Measurements from ENCODE around the gene STEAP4.

STEAP4 gene

GRCh38 chr7:88329532-88330463, 23.1 kb upstream of the STEAP4 start:
- TF ChIP-seq JUND (IDR thresholded peaks at IDR 0.05; ENCODE audit: low read depth): no peak
- DNase-seq (ENCODE audit: low read depth in 1 of 2, low spot score in 1 of 2): no peak
- in situ Hi-C loops (cut with HindIII; ENCODE audit: low pct_unique_long_range_greater_than_20kb, low sequenced_read_pairs): no loop called here

- no peak for DNase-seq (ENCODE audit: low read depth in 1 of 2, low spot score in 1 of 2)
- in situ Hi-C loops (cut with HindIII; ENCODE audit: low pct_unique_long_range_greater_than_20kb, low sequenced_read_pairs): no loop called here
- no peak for TF ChIP-seq JUND (IDR thresholded peaks at IDR 0.05; ENCODE audit: low read depth)
Measured at GRCh38 chr7:88328787-88329186, 22.1 kb upstream of the STEAP4 start.

GRCh38 chr7:88324699-88325098, 18.0 kb upstream of the STEAP4 start:
- no peak for TF ChIP-seq JUND (IDR thresholded peaks at IDR 0.05; ENCODE audit: low read depth)
- no peak for DNase-seq (ENCODE audit: low read depth in 1 of 2, low spot score in 1 of 2)
- in situ Hi-C loops (cut with HindIII; ENCODE audit: low pct_unique_long_range_greater_than_20kb, low sequenced_read_pairs): no loop called here

DNA sequence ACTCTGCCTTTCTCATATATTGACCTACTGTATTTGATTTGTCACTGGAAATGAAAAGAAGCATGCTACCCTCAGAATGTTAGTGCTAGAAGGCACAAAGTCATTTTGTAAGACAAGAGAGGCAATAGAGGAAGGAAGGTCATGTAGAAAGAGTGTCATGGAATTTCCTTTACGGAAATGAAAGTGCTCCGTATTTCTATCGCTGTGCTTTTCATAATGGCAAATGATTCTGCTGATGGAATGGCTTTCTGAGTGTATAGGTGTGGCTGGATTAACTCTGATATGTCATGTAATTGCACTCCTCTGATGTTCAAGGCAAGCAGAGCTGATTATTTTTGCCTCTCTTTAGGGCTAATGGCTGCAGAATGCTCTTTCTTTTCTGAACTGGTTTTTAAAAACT, 15.5 kb upstream of the STEAP4 start:
- no peak for TF ChIP-seq JUND (IDR thresholded peaks at IDR 0.05; ENCODE audit: low read depth)
- DNase-seq (ENCODE audit: low read depth in 1 of 2, low spot score in 1 of 2): no peak
- in situ Hi-C loops (cut with HindIII; ENCODE audit: low pct_unique_long_range_greater_than_20kb, low sequenced_read_pairs): no loop called here

- no peak for TF ChIP-seq JUND (IDR thresholded peaks at IDR 0.05; ENCODE audit: low read depth)
- DNase-seq (ENCODE audit: low read depth in 1 of 2, low spot score in 1 of 2): no peak
- in situ Hi-C loops (cut with HindIII; ENCODE audit: low pct_unique_long_range_greater_than_20kb, low sequenced_read_pairs): no loop called here
Measured at GRCh38 chr7:88321694-88322093, 15.0 kb upstream of the STEAP4 start.

DNA sequence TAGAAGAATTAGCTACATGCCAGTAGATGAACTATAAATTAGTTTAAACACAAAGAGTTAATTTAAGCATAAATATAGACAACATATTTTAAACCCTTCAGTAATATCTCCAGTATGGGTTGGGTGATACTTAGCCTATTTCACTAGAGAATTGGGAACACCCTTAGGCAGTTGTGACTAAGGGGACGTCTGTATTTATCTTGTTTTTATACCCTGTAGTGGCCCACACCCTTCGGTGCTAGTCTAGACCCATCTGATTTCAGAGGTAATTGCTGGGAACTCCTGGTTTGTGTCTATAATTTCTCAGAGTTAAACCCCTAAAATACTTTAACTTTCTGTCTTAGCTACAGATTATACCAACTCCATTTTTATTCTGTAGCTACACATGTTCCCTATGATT, 11.5 kb upstream of the STEAP4 start:
- DNase-seq (ENCODE audit: low read depth in 1 of 2, low spot score in 1 of 2): no peak
- no peak for TF ChIP-seq JUND (IDR thresholded peaks at IDR 0.05; ENCODE audit: low read depth)
- in situ Hi-C loops (cut with HindIII; ENCODE audit: low pct_unique_long_range_greater_than_20kb, low sequenced_read_pairs): no loop called here

DNA sequence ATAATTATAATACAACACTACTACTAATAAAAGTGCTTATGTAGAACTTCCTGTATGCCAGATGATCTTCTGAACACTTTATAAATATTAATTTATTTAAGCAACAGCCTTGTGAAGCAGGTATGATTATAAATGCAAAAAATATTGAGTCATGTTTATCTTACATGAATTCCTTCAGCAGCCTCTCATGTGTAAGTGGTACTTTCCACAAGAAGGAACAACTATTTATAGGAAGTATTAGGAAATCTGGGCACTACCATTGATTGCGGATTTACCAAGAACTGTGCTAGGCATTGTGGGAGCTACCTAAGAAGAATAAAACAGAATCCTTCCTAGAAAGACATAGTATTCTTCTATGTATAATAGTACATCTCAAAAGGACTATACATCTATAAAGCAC, 10.7 kb upstream of the STEAP4 start:
- no peak for TF ChIP-seq JUND (IDR thresholded peaks at IDR 0.05; ENCODE audit: low read depth)
- in situ Hi-C loops (cut with HindIII; ENCODE audit: low pct_unique_long_range_greater_than_20kb, low sequenced_read_pairs): no loop called here
- DNase-seq (ENCODE audit: low read depth in 1 of 2, low spot score in 1 of 2): no peak

DNA sequence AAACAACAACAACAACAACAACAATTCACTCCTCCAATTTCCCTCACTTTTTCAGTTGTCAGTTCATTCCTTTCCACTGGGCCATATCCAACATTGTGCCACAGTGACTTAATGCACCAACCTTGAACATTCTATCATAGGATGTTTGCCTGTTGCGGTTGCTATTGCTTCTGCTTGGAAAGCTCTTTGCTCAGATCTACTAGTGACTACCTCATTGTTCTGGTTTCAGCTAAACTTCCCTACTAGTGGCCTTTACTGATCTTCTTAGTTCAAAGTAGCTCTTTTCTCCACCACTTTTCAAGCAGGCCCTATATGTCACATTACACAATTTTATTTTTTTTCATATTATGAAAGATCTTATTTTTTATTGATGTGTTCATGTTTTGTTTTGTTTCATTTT, 9.8 kb upstream of the STEAP4 start:
- DNase-seq (ENCODE audit: low read depth in 1 of 2, low spot score in 1 of 2): no peak
- TF ChIP-seq JUND (IDR thresholded peaks at IDR 0.05; ENCODE audit: low read depth): no peak
- in situ Hi-C loops (cut with HindIII; ENCODE audit: low pct_unique_long_range_greater_than_20kb, low sequenced_read_pairs): no loop called here

GRCh38 chr7:88315522-88315921, 8.8 kb upstream of the STEAP4 start:
- in situ Hi-C loops (cut with HindIII; ENCODE audit: low pct_unique_long_range_greater_than_20kb, low sequenced_read_pairs): no loop called here
- DNase-seq (ENCODE audit: low read depth in 1 of 2, low spot score in 1 of 2): no peak
- TF ChIP-seq JUND (IDR thresholded peaks at IDR 0.05; ENCODE audit: low read depth): no peak

DNA sequence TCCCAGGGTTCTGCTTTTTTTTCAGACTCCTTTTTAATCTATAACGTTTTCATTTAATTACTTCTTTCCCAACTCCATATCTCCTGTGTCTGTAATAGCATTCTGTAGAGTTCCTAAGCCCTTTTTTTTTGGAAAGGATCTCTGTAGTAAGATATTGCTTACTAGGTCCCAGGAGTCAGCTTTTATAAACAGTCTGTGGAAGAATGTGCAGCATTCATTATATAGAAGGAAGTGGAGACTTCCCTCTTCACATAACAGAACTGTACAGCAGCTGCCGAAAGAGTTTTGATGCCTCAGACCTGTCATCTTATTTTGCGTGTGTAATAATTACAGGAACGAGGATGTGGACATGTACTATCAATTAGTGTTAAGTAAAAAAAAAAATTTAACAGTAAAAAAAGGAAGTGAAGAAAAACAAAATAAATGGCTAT, 7.4 kb upstream of the STEAP4 start:
- no peak for TF ChIP-seq JUND (IDR thresholded peaks at IDR 0.05; ENCODE audit: low read depth)
- in situ Hi-C loops (cut with HindIII; ENCODE audit: low pct_unique_long_range_greater_than_20kb, low sequenced_read_pairs): no loop called here
- DNase-seq (ENCODE audit: low read depth in 1 of 2, low spot score in 1 of 2): no peak

GRCh38 chr7:88312061-88312663, 5.5 kb upstream of the STEAP4 start:
- no peak for DNase-seq (ENCODE audit: low read depth in 1 of 2, low spot score in 1 of 2)
- in situ Hi-C loops (cut with HindIII; ENCODE audit: low pct_unique_long_range_greater_than_20kb, low sequenced_read_pairs): no loop called here
- TF ChIP-seq JUND (IDR thresholded peaks at IDR 0.05; ENCODE audit: low read depth): no peak

DNA sequence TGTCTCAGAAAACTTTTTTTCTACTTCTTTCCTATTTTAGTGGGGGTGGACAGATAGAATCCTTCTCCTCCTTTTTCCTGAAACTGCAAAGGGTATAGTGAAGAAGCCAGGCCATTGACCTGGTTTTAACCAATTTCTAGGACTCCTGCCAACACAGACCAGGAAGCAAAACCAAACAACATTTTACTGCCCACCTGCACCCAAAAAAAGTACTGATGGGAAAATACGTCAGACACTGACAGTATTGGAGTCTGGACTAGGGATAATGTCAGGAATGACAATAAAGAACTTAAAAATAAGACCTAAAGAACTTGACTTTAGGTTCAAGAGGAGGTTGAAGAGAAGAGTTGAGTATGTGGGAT, 5.0 kb upstream of the STEAP4 start:
- in situ Hi-C loops (cut with HindIII; ENCODE audit: low pct_unique_long_range_greater_than_20kb, low sequenced_read_pairs): no loop called here
- no peak for DNase-seq (ENCODE audit: low read depth in 1 of 2, low spot score in 1 of 2)

DNA sequence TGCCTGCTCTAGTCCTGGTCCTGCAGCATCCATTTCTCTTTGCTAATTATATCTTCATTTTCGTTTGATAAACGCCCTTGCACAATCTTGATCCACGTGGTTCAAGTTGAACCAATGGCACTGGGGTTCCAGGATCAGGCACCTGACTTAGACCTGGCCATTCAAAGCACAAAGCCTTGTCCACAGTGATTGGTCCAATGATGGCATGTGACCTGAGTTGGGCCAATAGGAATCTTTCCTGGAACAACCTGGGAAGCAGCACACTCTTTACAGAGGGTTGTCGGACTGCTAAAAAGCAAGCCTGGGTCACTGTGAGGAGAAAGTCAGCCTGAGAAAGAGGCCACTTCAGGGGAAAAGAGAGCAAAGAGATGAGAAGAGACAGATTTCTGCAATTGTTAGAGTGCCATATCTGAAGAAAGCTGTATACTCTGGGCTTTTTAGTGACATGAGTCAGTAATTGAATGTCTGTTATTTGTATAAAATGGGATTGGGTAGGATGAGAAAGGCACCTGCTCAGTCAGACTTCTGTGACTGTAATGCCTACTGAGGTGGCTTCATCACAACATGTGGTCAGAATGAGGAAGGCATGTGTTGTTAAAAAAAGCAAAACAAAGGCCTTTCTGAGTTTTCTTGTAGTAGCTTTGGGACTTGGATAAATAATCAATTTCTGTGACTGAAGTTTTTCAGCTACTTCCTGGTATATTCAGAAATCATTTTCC, 4.4 kb upstream of the STEAP4 start:
- DNase-seq (ENCODE audit: low read depth in 1 of 2, low spot score in 1 of 2): no peak
- in situ Hi-C loops (cut with HindIII; ENCODE audit: low pct_unique_long_range_greater_than_20kb, low sequenced_read_pairs): no loop called here
- TF ChIP-seq JUND (IDR thresholded peaks at IDR 0.05; ENCODE audit: low read depth): no peak

More for the DNA sequence above, 5.0 kb upstream of the STEAP4 start:
- TF ChIP-seq JUND (IDR thresholded peaks at IDR 0.05; ENCODE audit: low read depth): no peak
